ENCODE measurements around the gene BSG. TPM values are rescaled to one million over a fixed set of nuclear protein-coding genes. Genes with fewer than 3 reads are reported as not detected.

BSG gene
- total and polyA plus RNA-seq, 2 of the 4 experiments (the other 2 are of a cell fraction), result 130 to 698 TPM

- DNase-seq (no peak), ATAC-seq (ENCODE audit: low read depth) (no peak)
- no peak overlapping the region for H3K9ac ChIP-seq (ENCODE audit: low read depth, low read length)
- BruUV-seq (replicated peaks), result no TSS peak
- no peaks in the 10 kb centered on the region for H3K36me3 ChIP-seq (ENCODE audit: control insufficient read depth, insufficient read depth, low read length)
- no peaks in the 10 kb centered on the region for H3K9me3 ChIP-seq (ENCODE audit: control insufficient read depth, insufficient read depth, low read length)
- H3K23ac ChIP-seq (ENCODE audit: low read depth, low read length), result no peak overlapping the region
- H3K4me1 ChIP-seq (ENCODE audit: control insufficient read depth, insufficient read depth, low read length), result no peaks in the 10 kb centered on the region
- H2BK5ac ChIP-seq (ENCODE audit: low read depth, low read length, poor library complexity, severe bottlenecking), result no peak overlapping the region
- peaks cover 22% of the 10 kb centered on the region; the same call in 1 of the 2 replicates for H3K27me3 ChIP-seq (ENCODE audit: control insufficient read depth, insufficient read depth, low read length)
- no peak overlapping the region for H3K4me2 ChIP-seq (ENCODE audit: low read depth, low read length)
- TF ChIP-seq MAZ (IDR thresholded peaks at IDR 0.05; ENCODE audit: borderline replicate concordance, low read depth, low read length) (no peak), RFX5 (IDR thresholded peaks at IDR 0.05; ENCODE audit: low read depth, low read length) (no peak), RAD21 (IDR thresholded peaks at IDR 0.05; ENCODE audit: low read length) (no peak), POLR2A (IDR thresholded peaks at IDR 0.05; ENCODE audit: low read depth, low read length) (no peak), FOS (IDR thresholded peaks at IDR 0.05; ENCODE audit: low read depth, low read length) (no peak), CEBPB (IDR thresholded peaks at IDR 0.05; ENCODE audit: low read depth, low read length) (no peak), NFE2L2 (IDR thresholded peaks at IDR 0.05; ENCODE audit: low read depth, low read length) (no peak), CHD1 (IDR thresholded peaks at IDR 0.05; ENCODE audit: low read depth, low read length) (no peak), MAFK (IDR thresholded peaks at IDR 0.05; ENCODE audit: low read depth, low read length) (no peak), ELK1 (IDR thresholded peaks at IDR 0.05; ENCODE audit: borderline replicate concordance, low read depth, low read length) (no peak), CTCF (conservative IDR thresholded peaks at IDR 0.05; ENCODE audit: low read depth, low read length) (no peak), SMC3 (IDR thresholded peaks at IDR 0.05; ENCODE audit: low read depth, low read length) (no peak), USF2 (IDR thresholded peaks at IDR 0.05; ENCODE audit: low read depth, low read length) (no peak), RCOR1 (IDR thresholded peaks at IDR 0.05; ENCODE audit: insufficient replicate concordance, low read length) (no peak), MXI1 (IDR thresholded peaks at IDR 0.05; ENCODE audit: borderline replicate concordance, low read depth, low read length) (no peak), BHLHE40 (IDR thresholded peaks at IDR 0.05; ENCODE audit: low read depth, low read length) (no peak)
- 71% methylated on average over 13 of the region's 24 CpGs; no CpG with 5 or more reads in 1 of the 2 experiments for WGBS, 2 experiments (ENCODE audit: extremely low coverage in 2 of 2, insufficient read length in 1 of 2)
- H3K14ac ChIP-seq (replicated peaks; ENCODE audit: low read depth, low read length), result no peak overlapping the region
- no peak overlapping the region for H3K4ac ChIP-seq (ENCODE audit: low read depth, low read length)
- peaks cover 23% of the 10 kb centered on the region for H4K20me1 ChIP-seq (ENCODE audit: insufficient read depth, low read length)
- no peak overlapping the region for H3K56ac ChIP-seq (ENCODE audit: extremely low read depth, insufficient read depth, low read length)
- H2BK15ac ChIP-seq (ENCODE audit: low read depth, low read length), result no peak overlapping the region
- ChIA-PET POLR2A (ENCODE audit: unreplicated experiment) (no interaction called here), CTCF (no interaction called here)
- H2AFZ ChIP-seq (replicated peaks; ENCODE audit: low read length, poor library complexity), result no peak overlapping the region
- in situ Hi-C loops (cut with MboI; ENCODE audit: low sequenced_read_pairs), result no loop called here
- H4K91ac ChIP-seq (ENCODE audit: insufficient read depth, low read depth, low read length), result no peak overlapping the region
- H2AK9ac ChIP-seq (replicated peaks; ENCODE audit: low read depth, low read length, poor library complexity), result no peak overlapping the region
- no peaks in the 10 kb centered on the region for H3K79me1 ChIP-seq (ENCODE audit: low read depth in 1 of 2, low read length in 2 of 2)
- no peak overlapping the region for H2BK120ac ChIP-seq (ENCODE audit: low read depth, low read length)
- H3K18ac ChIP-seq (ENCODE audit: low read depth, low read length), result no peak overlapping the region
- H3K9me1 ChIP-seq (ENCODE audit: insufficient read depth, low read length), result no peaks in the 10 kb centered on the region
- dilution Hi-C loops (cut with HindIII; ENCODE audit: low sequenced_read_pairs, unreplicated experiment), result no loop called here
- no peak overlapping the region for H4K8ac ChIP-seq (ENCODE audit: low read depth in 2 of 2, low read length in 2 of 2)
- intact Hi-C loops (cut with micrococcal nuclease), result no loop called here
- no peak overlapping the region for H3K4me3 ChIP-seq (ENCODE audit: insufficient read depth, low read depth, low read length)
- H4K5ac ChIP-seq (ENCODE audit: low read depth, low read length), result no peak overlapping the region
- H2BK20ac ChIP-seq (ENCODE audit: low read depth, low read length), result no peak overlapping the region
- H3K27ac ChIP-seq (ENCODE audit: insufficient read depth, low read length), result no peak overlapping the region
- no peak overlapping the region for H2AK5ac ChIP-seq (ENCODE audit: low read depth, low read length)
Measured at GRCh38 chr19:594265-594870, 22.0 kb downstream of the BSG start.
